HG02852 (cell line): ENCODE measurements around the gene OSBPL8.

ENCODE experiments used
- ATAC-seq: cut with Tn5 transposase; IDR thresholded peaks from one replicate; pipeline ENCODE4 v1.9.1; 2021; ENCODE audit warnings: mild to moderate bottlenecking, moderate library complexity; ENCODE audit not compliant: unreplicated experiment

OSBPL8 gene

GRCh38 chr12:76555797-76556196 lies 3.8 kb downstream of the OSBPL8 start:
- no peak for ATAC-seq

DNA sequence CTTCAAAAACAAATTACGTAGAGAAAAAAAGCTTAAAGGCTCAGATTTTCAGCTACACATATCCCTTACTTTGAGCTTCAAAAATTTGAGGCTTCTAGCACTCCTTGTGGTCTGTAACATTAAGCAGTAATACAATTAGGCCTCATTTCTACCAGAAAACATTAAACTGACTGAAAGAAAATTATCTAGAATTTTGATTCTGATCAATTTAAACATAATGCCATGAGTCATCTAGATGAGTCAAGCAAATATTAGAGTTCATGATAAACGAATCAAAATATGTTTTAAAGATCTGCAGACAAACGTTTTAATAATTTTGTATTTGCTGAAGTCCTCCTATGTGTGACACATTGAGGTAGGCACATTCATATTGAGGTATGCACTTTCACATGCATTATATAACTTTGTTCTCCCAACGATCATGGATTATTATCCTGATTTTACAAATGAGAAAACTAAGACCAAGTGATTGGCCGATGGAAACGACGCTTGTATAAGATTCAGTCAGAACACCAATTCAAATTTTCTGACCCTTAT lies 4.3 kb downstream of the OSBPL8 start:
- ATAC-seq = no peak

DNA sequence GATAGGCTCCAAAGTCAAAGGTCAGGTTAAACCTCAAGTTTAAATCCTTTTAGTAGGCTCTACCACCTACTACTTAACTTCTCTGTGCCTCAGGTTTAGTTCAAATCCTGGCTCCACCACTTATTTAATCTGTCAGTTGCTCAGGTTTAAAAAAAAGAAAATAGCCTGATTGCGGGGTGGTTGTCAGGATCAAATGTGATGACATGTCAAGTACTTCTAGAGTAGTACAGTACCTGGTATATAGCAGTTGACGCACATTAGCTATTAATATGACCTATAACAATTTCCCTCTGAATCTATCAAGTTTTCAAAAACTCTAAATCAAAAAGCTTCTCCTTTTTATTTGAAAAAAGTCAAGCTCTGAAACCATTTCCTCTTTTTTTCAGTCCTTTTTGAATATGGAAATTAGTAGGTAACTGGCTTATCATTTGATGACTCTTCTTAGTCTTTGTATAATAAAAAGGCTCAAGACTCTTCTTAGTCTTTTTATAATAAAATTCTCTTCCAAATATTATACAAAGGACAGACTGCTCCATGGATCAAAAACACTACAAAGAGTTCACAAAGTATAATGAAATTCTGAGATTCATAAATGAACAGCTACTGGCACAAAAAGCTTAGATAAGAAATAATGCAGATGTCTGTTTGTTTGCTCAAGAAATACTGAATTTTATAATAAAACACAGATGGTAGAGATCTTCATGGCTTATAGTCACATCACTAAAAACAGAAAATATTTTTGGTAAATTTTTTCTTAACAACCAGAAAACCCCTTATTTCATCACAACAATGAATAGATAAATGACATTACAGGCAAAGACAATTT lies 5.0 kb downstream of the OSBPL8 start:
- no peak for ATAC-seq

GRCh38 chr12:76552343-76552938 lies 7.1 kb downstream of the OSBPL8 start:
- ATAC-seq = no peak

GRCh38 chr12:76551482-76551888 lies 8.1 kb downstream of the OSBPL8 start:
- ATAC-seq = peak; percentile 58

DNA sequence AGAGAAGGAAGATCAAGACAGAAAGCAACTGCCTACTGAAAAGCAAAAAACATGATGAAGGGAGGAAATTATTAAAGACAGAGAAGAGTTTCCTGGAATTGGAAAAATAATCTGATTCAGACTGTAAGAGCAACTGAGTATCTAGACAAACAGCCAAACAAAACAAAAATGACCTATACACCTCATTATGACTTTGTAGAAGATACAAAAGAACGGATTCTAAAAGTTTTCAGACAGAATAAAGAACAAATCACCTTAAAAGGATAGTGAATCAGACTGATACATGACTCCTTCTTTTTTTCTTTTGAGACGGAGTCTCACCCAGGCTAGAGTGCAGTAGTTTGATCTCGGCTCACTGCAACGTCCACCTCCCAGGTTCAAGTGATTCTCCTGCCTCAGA lies 10.4 kb downstream of the OSBPL8 start:
- ATAC-seq = no peak

GRCh38 chr12:76548222-76548837 lies 11.2 kb downstream of the OSBPL8 start:
- ATAC-seq = no peak

GRCh38 chr12:76547526-76547925 lies 12.0 kb downstream of the OSBPL8 start:
- no peak for ATAC-seq

- ATAC-seq = no peak
These were observed 12.7 kb downstream of the OSBPL8 start for GRCh38 chr12:76546889-76547288.

DNA sequence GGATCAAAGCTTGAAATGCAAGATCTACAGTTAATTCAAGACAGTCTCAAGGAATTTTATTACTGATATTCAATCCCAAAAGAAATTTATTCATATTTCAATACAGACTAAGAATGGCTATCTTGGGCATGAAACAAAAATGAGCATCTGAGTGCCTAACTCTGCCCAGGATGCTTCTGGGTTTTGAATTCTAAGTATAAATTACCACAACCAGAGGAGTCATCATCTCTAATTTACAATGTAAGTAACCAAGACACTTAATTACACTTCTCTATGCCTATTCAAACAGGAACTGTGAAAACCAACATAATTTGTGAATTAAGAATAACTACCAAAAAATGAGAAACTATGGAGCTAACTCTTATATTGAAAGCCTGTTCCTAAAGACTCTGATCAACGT lies 14.1 kb downstream of the OSBPL8 start:
- no peak for ATAC-seq

- no peak for ATAC-seq
These were observed 14.8 kb downstream of the OSBPL8 start for GRCh38 chr12:76544601-76545261.

- no peak for ATAC-seq
These were observed 15.7 kb downstream of the OSBPL8 start for GRCh38 chr12:76543813-76544347.

- ATAC-seq = no peak
These were observed 16.7 kb downstream of the OSBPL8 start for GRCh38 chr12:76542908-76543307.

DNA sequence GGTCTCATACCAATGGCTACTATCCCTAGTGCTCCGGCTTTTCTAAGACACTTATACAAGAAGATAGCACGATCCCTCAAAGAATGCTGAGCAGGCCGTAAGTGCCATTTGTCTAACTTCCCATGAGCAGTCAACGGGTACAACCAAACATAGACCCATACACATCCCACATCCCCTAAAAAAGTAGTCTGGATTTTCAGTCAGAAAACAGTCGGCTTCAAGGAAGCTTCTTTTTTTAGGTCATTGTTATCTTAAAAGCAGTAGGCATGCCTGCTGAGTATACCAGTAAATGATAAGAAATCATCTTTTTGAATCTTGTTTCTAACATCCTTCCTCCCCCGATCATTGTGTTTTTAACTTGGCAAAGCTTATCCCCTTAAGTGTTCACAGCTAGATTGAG lies 19.8 kb downstream of the OSBPL8 start:
- no peak for ATAC-seq

DNA sequence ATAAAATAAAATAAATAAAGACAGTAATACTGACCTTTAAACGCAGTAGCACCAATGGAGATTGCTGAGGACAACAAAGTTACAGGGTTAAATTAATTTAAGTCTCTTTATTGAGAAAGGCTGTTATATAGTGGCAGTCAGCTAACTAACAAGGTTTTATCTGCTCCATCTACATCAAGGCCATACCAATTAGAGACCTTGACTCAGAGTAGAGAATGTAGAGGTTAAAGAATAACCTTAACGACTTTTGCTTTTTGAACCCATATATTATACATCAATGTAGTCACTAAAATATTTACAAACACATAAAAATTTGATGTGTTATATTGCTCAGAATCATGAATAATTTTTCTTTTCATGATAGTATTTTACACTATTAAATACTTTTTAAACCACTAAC lies 21.6 kb downstream of the OSBPL8 start:
- no peak for ATAC-seq

DNA sequence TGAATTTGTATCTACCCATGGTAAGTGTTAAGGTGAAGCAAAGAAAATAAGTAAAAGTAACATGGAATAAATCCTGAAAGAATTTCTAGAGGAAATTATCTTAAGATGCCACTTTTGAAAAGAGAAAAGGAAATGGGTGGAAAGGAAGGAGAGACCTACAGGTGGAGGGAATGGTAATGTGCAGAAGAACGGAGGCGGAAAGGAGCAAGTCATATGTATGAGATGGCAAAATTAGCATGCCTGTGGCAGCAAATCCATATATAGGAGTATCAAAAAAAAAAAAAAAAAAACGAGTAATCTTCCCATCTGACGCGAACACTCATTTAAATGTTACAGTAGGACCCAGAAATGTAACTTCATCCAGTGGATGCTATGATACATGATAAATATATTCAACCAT lies 23.0 kb downstream of the OSBPL8 start:
- no peak for ATAC-seq

DNA sequence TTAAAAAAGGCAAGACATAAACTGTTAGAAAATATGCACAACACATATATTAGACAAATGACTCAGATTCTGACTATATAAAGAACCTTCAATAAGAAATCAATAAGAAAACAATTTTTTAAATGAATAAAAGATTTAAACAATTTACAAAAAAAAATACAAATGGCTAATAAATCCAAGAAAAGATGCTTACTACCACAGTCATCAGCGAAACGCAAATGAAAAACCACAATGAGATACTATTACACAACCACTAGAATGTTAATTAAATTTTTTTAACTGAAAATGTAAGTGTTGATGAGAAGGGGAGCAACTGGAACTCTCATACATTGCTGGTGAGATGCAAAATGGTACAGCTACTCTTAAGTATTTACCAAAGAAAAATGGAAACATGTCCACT lies 24.4 kb downstream of the OSBPL8 start:
- ATAC-seq = no peak

- ATAC-seq = no peak
These were observed 26.2 kb downstream of the OSBPL8 start for GRCh38 chr12:76533331-76533730.

- no peak for ATAC-seq
These were observed 27.1 kb downstream of the OSBPL8 start for GRCh38 chr12:76532520-76532919.

DNA sequence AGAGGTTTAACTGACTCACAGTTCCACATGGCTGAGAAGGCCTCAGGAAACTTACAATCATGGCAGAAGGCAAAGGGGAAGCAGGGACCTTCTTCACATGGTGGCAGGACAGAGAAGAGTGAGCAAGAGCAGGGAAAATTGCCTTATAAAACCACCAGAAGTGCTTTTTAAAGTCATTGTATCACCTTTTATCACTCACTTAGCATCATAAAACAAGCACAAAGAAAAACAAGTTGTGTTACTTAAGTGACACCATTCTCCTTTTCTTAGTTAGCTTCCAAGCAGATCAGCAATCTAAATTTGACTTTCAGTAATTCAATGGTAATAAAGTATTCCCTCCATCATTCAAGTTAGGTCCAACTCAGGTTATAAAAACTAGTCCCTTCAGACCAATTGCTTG lies 28.5 kb downstream of the OSBPL8 start:
- no peak for ATAC-seq

DNA sequence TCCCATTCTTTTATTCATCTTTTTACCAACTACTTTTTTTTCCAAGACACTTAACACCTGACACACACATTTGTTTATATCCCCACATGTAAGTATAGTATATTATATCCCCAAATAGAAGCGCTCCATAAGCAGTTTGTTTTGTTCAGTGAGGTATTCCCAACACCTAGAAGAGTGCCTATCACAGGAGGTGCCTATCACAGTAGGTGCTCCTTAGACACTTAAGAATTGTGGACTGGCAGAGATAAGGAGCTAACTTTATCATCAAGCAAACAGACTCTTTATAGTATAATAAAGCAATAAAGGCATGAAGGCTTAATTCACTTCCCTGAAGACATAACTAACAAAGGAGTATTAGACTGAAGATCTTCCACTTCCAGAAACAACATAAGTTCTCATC lies 29.1 kb downstream of the OSBPL8 start:
- no peak for ATAC-seq
